ENCODE measurements around the gene ITGA7.
"Not testable (repeated sequence)": the region's sequence is repeated elsewhere in the genome, so short reads cannot be mapped to it uniquely, and the experiment has no call there.

The ITGA7 gene

DNA sequence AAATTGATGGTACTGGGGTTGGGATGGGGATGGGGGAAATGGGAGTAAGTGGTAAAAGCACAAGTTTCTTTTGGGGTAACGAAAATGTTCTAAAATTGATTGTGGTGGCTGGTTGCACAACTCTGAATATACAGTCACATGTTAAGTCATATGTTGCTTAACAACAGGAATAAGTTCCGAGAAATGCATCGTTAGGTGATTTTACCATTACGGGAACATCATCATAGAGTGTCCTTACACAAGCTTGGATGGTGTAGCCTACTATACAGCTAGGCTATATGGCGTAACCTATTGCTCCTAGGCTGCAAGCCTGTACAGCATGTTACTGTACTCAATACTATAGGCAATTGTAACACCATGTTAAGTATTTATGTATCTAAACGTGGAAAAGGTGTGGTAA lies 31.0 kb downstream of the ITGA7 start:
- no peak for DNase-seq (ENCODE audit: low spot score)

DNA sequence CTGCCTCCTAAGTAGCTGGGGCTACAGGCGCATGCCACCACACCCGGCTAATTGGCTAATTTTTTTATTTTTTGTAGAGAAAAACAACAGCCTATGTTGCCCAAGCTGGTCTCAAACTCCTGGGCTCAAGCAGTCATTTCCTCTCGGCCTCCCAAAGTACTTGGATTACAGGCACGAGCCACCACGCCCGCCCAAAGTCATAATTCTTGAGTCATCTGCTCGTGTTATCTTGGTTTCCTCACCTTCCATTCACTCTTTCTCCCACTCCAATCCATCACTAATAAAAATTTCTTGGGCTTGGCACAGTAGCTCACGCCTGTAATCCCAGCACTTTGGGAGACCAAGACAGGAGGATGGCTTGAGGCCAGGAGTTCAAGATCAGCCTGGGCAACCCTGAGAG lies 32.0 kb downstream of the ITGA7 start:
- no peak for DNase-seq (ENCODE audit: low spot score)

DNA sequence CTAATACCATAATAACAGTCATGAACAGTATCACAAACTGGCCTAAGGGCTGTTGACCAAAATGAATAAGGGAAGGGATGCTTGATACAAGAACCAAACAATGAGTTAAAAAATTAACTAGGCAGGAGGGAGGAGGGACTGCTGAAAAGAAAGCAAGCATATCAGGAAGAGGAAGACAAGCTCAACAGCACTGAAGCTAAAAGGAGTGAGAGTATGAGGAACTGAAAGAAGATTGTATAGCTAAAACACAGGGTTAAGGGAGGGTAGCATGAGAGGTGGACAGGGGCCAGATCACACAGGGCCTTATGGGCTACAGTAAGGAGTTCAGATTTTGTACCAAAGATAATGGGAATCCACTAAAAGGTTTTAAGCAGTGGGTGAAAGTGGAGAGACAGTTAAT lies 34.1 kb downstream of the ITGA7 start:
- DNase-seq (ENCODE audit: low spot score): no peak

DNA sequence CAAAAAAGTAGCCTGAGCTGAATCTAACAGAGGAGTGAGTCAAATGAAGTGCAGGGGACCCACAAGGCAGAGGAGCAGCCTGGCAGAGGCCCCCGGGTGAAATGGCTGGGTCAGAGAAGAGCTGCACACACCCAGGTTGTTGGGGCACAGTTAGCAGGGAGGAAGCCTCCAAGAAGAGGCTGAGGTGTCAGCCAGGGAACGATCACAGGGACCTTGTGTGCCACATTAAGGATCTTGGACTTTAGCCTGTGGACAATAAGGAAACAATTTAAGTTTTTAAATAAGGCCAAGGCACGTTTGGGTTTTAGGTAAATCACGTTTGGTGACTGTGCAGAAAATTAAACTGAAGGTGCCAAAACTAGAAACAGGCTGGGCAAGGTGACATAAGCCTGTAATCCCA lies 36.0 kb downstream of the ITGA7 start:
- no peak for DNase-seq (ENCODE audit: low spot score)

DNA sequence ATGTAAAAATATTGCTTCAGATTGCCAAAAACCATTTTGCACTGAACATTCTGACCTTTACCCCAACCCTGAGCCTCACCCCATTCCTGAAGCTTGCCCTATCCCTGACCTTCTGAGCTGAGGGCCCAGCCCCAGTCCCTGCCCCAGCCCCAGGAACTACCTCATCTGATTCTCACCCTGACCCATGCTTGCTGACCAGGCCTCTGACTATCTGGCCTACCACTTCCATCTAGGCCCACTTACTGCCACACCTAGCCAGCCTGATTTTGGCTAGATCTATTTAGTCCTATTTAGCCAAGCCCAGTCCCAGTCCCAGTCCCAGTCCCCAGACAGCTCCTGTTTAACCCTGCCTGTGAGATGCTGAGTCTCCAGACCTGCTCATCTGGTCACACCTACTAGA lies 37.4 kb downstream of the ITGA7 start:
- no peak for DNase-seq (ENCODE audit: low spot score)

DNA sequence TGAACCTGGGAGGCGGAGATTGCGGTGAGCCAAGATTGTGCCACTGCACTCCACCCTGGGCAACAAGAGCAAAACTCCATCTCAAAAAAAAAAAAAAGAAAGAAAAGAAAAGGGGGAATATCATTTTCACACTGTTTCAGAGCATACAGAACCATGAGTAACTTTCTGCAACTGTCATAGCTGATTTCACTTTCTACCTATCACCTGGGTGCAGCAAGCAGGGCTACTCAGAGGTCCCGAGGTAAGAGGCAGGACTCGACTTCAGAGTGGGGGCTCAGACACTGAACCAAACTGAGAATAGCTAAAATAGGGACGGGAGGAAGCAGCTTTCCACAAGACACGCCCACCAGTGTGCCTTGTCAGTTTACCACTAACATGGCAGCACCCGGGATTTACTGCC lies 41.2 kb downstream of the ITGA7 start:
- no peak for DNase-seq (ENCODE audit: low spot score)

DNA sequence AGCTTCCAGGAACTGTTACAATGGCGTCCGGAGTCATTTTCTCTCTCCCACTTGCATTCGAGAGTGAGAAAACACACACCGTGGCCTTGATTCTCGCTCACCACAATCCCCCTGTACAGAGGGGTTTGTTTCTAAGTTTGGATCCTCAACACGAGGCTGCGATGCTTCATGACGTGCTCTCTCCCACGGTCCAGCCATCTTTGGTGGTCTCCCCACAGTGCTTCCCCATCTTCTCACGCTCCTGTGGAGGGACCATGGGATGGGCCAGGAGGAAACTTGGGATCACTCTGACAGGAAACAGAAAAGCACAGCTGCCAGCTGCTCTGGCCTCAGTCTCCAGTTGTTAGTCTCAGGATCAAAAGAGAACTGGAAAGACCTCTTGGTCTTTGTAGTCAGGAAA lies 42.9 kb downstream of the ITGA7 start:
- no peak for DNase-seq (ENCODE audit: low spot score)

DNA sequence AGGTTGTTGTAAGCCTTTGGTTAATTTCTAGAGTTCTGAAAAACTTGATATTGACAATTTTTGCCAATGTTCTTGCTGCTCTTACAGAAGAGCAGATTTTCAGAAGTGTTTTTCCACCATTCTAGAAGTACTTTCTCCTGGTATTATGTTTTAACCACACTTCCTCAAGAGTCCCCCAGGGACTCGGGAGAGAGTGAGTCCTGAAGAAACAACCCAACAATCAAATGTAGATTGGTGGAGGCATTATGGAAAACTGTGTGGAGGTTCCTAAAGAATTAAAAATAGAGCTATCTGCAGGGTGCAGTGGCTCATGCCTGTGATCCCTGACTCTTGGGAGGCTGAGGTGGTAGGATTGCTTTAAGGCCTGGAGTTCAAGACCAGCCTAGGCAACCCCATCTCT lies 44.3 kb downstream of the ITGA7 start:
- no peak for DNase-seq (ENCODE audit: low spot score)

DNA sequence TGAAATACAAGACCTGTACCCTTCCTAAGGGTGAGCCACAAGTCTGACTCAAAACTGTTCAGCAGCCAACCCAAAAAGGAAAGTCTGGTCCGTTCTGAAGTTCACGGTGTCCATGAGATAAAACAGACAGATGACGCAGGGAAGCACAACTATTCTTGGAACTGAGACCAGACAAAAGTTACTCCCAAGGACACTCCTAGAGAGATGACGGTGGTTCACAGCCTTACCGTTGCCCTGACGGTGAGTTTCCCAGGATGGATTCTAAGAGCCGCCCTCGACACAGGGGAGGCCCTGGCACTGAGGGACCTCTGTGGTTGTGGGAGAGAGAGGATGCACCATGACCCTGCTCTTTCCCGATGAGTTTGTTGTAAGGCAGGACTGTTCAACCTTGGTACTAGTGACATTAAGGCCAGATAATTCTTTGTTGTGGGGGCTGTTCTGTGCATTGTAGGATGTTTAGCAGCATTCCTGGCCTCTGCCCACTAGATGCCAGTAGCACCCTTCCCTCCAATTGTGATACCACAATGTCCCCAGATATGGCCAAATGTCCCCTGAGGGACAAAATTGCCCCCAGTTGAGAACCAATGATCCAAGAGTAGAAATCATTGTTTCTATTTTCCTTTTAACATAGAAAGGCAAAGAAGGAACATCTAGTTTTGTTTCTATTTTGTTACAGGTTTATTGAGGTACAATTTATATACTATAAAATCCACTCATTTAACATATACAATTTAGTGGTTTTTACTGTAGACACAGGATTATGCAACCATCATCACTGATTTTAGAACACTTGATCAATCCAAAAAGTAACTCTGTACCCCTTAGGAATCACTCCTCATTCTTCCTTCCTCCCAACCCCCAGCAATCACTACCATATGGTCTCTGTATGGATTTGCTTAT lies 48.0 kb downstream of the ITGA7 start:
- DNase-seq (ENCODE audit: low spot score): peak; percentile 23

DNA sequence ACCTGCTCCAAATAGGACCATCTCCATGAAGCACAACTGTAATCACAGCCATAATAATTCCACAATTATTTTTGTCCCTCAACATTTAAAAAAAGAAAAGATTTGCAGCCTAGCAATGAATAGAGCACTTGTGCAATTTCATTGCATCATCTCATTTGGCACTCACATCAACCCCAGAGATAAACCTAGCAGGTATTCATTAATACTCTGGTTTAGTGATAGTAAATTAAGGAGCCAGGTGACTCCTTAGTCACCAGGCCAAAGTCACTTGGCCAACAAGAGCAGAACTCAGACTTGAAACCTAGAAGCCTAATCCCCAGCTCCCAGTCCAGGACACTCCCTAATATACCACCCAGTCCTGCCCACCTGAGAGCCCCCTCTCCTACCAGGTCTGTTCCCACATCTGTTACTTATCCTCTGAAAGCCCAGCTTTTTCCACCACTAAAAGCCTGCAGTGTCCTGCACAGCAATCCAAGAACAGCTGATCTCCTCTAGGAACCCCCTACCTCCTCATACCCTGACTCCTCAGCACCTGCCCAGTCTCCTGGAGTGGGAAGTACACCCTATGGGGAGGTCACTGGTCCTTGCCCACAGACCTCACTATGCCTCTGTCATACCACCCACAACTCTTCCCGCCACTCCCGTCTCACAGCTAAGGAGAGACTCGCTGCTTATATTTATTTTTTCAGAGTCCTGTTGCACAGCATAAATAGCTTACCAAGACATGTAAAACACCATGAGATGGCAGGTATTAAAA lies 48.9 kb downstream of the ITGA7 start:
- DNase-seq (ENCODE audit: low spot score): no peak

DNA sequence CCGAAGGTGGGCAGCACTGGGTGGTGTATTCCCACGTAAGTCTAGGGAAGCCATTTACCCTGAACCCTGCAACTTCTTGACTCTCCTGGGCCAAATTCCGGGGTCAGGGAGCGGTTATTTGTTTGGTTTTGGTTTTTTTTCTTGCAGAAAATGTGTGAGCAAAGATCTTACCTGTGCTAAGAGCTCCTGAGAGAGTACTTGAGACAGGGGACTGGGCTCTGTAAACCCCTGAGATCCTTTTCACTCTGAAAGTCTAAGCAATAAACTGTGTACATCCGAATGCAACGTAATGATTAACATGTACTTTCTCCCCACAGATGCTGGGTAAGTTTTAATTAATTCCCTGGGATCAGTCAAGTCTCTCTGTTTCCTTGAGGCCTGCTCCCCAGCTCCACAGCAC lies 49.5 kb downstream of the ITGA7 start:
- DNase-seq (ENCODE audit: low spot score): no peak

DNA sequence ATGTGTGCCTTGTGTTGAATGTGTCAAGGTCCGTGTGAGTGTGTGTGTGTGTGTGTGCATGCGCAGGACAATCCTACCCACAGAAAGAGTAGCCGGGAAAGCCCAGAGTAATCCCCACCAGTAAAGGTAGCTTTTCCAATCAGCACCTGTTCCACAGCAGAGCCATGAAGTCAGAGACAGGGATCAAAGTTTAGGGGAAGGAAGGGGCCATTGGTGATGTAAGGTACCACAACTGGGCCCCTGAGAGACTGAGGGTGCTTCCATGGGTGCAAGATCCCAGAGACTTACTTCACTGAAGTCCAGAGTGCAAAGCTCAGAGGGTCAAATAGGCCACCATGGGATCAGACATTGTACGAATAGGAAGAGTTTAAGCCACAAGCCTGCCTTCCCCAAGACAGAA lies 50.5 kb downstream of the ITGA7 start:
- no peak for DNase-seq (ENCODE audit: low spot score)

DNA sequence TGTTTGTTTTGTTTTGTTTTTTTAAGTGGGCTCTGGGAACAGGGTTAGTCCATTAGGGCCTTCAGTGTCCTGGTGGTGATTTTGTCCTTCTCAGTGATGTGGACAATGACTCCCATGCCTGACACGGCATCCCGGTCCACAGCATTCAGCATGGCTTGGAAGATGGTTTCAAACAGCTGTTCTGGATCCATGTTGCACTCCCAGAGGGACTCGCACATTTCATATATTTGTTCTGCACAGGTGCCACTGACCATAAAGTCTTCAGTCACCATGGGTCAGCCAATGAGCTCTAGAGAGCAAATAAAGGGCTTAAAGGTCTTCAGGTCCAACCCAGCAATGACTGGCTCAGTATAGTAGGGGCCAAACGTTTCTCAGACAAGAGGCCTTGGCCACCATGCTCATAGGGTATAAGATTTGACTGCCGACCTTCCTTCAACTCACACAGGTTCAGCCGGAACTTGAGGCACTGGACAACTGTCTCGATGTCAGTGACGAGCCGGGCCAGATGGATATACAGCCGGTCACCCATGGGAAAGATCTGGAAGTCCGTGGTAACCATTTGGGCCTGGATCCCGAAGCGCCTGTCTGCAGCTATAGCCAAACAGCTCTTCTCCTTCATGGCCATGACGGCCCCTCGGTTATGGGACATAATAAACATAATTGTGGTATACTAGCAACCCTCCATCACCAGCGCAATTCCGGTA lies 53.0 kb downstream of the ITGA7 start:
- no peak for DNase-seq (ENCODE audit: low spot score)

DNA sequence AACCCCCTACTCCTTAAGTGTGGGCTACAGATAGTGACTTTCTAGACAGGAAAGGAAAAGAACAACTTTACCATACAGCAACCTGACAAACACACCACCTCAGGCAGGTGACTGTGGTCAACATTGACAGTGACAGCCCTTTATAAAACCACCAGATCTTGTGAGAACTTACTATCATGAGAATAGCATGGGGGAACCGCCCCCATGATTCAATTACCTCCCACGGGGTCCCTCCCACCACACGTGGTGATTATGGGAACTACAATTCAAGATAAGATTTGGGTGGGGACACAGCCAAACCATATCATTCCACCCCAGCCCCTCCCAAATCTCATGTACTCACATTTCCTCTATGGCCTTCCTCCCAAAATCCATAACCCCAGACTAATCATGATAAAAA lies 54.7 kb downstream of the ITGA7 start:
- no peak for DNase-seq (ENCODE audit: low spot score)

DNA sequence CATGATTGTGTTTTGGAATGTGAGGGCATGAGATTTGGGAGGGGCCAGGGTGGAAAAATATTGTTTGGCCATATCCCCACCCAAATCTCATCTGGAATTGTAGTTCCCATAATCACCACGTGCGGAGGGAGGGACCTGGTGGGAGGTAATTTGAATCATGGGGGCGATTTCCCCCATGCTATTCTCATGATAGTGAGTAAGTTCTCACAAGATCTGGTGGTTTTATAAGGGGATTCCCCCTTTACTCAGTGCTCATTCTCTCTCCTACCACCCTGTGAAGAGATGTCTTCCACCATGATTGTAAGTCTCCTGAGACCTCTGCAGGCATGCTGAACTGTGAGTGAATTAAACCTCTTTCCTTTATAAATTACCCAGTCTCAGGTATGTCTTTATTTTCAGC lies 55.4 kb downstream of the ITGA7 start:
- DNase-seq (ENCODE audit: low spot score): no peak

DNA sequence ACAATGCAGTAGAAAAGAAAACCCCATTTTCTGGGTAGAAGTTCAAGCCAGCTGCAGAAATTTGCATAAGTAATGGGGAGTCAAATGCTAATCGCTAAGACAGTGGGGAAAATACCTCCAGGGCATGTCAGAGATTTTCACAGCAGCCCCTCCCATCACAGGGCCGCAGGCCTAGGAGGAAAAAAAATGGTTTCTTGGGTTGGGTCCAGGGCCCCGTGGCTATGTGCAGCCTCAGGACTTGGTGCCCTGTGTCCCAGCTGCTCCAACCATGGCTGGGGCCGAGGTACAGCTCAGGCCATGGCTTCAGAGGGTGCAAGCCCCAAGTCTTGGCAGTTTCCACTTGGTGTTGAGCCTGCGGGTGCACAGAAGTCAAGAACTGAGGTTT lies 56.4 kb downstream of the ITGA7 start:
- DNase-seq (ENCODE audit: low spot score): no peak

DNA sequence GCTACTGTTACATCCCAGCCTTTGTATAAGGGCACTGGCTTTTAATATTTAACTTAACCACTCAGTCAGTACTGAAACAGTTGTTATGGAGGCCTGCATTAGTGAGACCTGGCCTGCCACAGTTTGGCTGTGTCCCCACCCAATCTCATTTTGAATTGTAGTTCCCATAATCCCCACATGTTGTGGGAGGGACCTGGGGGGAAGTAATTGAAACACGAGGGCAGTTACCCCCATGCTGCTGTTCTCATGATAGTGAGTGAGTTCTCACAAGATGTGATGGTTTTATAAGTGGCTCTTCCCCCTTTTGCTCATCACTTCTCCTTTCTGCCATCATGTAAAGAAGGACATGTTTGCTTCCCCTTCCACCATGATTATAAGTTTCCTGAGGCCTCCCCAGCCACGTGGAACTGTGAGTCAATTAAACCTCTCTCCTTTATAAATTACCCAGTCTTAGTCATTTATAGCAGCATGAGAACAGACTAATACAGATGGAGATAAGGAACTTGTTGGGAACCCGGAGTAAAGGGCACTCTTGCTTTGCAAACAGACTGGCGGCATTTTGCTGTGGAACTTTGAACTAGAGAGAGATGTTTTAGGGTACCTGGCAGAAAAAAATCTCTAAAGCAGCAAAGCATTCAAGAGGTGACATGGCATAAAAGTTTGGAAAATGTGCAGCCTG lies 56.9 kb downstream of the ITGA7 start:
- DNase-seq (ENCODE audit: low spot score): not testable (repeated sequence)

DNA sequence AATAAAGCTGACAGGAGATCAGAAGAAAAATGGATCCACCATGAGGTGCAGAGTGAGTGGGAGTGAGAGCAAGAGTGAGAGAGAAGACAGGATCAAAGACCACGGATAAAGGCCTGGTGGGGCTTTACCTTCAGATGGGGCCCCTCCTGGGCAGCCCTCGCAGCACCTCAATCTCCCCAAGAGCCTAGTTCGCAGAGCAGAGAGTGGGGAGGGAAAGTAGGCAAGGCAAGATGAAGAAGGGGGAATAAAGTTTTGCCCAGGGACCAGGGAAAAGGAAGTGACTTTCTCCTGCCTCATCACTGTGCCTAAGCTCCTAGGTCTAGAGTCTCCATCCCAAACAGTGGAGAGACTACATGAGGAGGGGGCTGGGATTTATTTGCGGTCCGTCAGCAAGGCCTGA lies 60.7 kb downstream of the ITGA7 start:
- DNase-seq (ENCODE audit: low spot score): no peak

DNA sequence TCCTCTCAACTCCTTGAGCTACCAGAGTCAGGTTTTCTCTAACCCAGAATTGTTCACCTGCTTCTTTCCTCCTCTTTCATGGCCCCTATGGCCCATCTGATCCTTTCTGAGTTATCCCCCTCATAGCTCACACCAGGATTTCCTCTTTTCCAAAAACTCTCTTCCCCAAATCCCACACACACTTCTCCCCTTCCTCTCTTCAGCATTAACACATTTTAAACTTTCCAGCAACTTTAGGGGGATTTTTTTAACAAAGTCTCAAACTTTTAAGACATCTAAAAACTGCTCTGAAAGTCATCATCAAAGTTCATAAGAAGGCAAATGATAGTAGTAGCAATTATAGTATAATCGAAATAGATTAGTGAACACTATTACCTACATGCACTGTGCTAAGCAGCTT lies 63.1 kb downstream of the ITGA7 start:
- DNase-seq (ENCODE audit: low spot score): no peak

DNA sequence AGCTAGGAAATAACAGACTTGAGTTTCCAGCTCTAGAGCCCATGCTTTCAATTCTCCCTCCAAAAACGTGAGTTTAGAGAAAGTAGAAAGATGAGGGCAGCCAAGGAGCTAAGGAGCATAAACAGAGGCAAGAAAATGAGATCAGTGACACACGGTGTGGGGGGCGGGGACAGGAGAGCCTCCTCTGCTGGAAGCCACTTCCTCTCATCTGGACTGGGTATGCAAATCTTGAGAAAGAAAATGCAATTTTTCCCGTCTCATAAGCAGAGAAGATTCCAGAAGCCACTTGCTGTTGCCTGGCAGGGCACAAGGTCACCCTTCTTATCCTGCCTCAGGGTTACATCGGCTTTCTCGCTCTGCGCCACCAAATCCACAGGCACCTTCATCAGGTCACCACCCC lies 65.0 kb downstream of the ITGA7 start:
- DNase-seq (ENCODE audit: low spot score): no peak

DNA sequence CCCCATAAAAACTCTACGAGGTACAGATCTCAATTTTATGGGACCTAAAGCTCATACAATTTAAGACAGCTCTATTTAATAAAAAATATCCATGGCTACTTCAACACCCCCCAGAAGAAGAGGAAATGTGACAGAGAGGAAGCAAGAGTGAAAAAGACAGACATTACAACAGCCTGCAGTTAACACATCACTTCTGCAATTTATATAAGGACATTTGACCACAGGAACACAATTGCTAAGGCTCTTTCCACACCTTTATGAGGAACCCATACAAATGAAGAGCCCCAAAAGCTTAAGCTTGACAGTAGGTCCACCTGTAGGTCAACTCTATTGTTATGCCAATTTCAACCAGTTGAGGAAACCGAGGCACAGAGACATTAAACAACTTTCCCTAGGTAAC lies 65.4 kb downstream of the ITGA7 start:
- no peak for DNase-seq (ENCODE audit: low spot score)

DNA sequence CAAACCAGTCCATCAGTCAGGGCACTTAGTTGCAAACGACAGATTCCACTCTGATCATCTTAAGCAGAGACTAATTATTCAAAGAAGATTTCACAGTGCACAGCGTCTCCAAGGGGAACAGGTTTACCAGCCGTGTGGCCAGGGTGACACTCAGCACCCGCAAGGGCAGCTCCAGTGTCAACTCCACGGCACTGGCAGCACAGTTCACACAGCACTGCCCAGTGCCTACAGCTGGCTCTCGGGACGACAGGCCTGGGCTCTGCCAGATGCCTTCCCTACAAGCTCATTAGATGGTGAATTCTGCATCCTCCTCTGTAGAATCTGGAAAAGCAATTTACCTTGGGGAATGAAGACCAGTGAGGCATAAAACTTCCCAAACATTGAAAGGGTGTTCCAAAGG lies 66.1 kb downstream of the ITGA7 start:
- no peak for DNase-seq (ENCODE audit: low spot score)
